Heart right ventricle (tissue), 16 donors: Measurements from ENCODE around the gene GAREM1. TPM values are rescaled to one million over a fixed set of nuclear protein-coding genes. Genes with fewer than 3 reads are reported as not detected.

Experiments
- ATAC-seq, 8 donors: fragments of 200-7000 bp; cut with Tn5 transposase; one replicate each; pipeline ENCODE4 v1.9.1; 2020; ENCODE audit warnings: mild to moderate bottlenecking in 8 of 8, moderate library complexity in 8 of 8, moderate number of reproducible peaks in 1 of 8
- DNase-seq, 2 donors: peaks; one replicate each; pipeline ENCODE4 v3.0.0-alpha.2; 2020
- H3K27ac ChIP-seq, 10 donors: fragments of 200-600 bp; sonication (generic) in 2 of 10; one replicate each; pipeline versions ENCODE4 v1.5.0 to v1.8.0; 2020 to 2022; ENCODE audit warnings: mild to moderate bottlenecking in 3 of 10
- H3K27me3 ChIP-seq, 7 donors: fragments of 200-600 bp; one replicate each; pipeline ENCODE4 v1.8.0; 2021 to 2022; ENCODE audit warnings: mild to moderate bottlenecking in 2 of 7
- H3K36me3 ChIP-seq, 9 donors: fragments of 200-600 bp; sonication (generic) in 1 of 9; one replicate each; pipeline versions ENCODE4 v1.5.0 to v1.8.0; 2020 to 2022; ENCODE audit warnings: mild to moderate bottlenecking in 2 of 9
- H3K4me1 ChIP-seq, 9 donors: fragments of 200-600 bp; sonication (generic) in 1 of 9; one replicate each; pipeline versions ENCODE4 v1.5.0 to v1.8.0; 2020 to 2022; ENCODE audit warnings: mild to moderate bottlenecking in 4 of 9
- H3K4me3 ChIP-seq, 10 donors: fragments of 200-600 bp; sonication (generic) in 2 of 10; one replicate each; pipeline versions ENCODE4 v1.5.0 to v1.8.0; 2020 to 2022; ENCODE audit warnings: mild to moderate bottlenecking in 7 of 10, moderate library complexity in 2 of 10
- H3K9me3 ChIP-seq, 11 donors: fragments of 200-600 bp in 10 of 11; sonication (generic) in 2 of 11; one replicate each; pipeline versions ENCODE4 v1.5.0 to v1.8.0; 2013 to 2022; ENCODE audit warnings: mild to moderate bottlenecking in 2 of 11, control low read depth in 1 of 11, moderate library complexity in 1 of 11
- CTCF ChIP-seq, 9 donors: fragments of 200-600 bp; sonication (generic) in 2 of 9; IDR thresholded peaks; one replicate each; pipeline versions ENCODE4 v1.5.0 to v1.8.0; 2021 to 2022; ENCODE audit warnings: antibody characterized with exemption in 9 of 9, mild to moderate bottlenecking in 5 of 9, moderate library complexity in 1 of 9
- WGBS, 2 donors: extraction: QIAGEN DNeasy Blood & Tissue Kit; methylation state at CpG; one replicate each; pipeline ENCODE4 v1.1.7; 2013; ENCODE audit warnings: inconsistent platforms in 1 of 2; 5-methylcytosine and 5-hydroxymethylcytosine counted together
- intact Hi-C, 10 donors: fragments of 100-400 bp; cut with DNase I; formaldehyde crosslinking; loops; one replicate each; pipeline versions ENCODE4 v1.11.1 to v1.14.2; 2022
- polyA plus RNA-seq, 2 donors: library from polyadenylated mRNA; stranded (reverse); fragments of 200-250 nt; gene quantifications; one replicate each; pipeline ENCODE4 v1.2.3, GENCODE V29; 2013
- total RNA-seq, 10 donors: library from RNA; stranded (reverse); fragmentation: NEBNext Ultra II Directional in 3 of 10; extraction: Animal tissue kit (Norgen Biotek cat#: 25700) in 3 of 10; gene quantifications; one replicate each; pipeline versions ENCODE4 v1.2.1 to v1.2.4, GENCODE V29; 2021 to 2023
- donor health status: Arrhythmogenic right ventricular cardiomyopathy.
- donor health status: ischemic (EF 13 %, LVEDD 7.1; RV severe dilation, severe dysfunction).
- donor health status: healthy with polysubstance abuse.
- donor health status: DM: no; HTN: yes; CAD: no.
- donor health status: DM: no; HTN: no; CAD: no.
- donor health status: ischemic (EF 25% LVEDD 6.9; RV normal size, moderate dysfunction).
- donor health status: ischemic (EF 25% LVEDD 5.7; RV mildly dilated, moderate dysfunction).
- donor health status: healthy.
- donor health status: DM: yes; HTN: yes; CAD: no.
- donor health status: Ischemic cardiomyopathy.
- donor health status: ischemic (EF 35%, LVEDD 5.7; RV mildly dilated, moderate dysfunction).
- donor health status: nonischemic (EF 11% LVEDD 7.7; RV severe dilation, severe dysfunction).
- donor health status: DM: yes; HTN: yes; CAD: no.
- donor health status: PGD.
- donor health status: ischemic (EF 29% LVEDD 5.4; RV normal size, mild dysfunction).
- donor health status: nonischemic (EF 23%, LVEDD 6.1; RV moderate dilation, normal function).

GAREM1 gene
- total and polyA plus RNA-seq, 12 donors = 2.4 to 26.1 (median 13.4) TPM

- Histone ChIP-seq H3K4me1 (peaks cover 3 to 28% (median 20%) of the 10 kb centered on the region in 9 donors), H3K9me3 (no peaks in the 10 kb centered on the region), H3K27ac (no peak overlapping the region), H3K36me3 (no peaks in the 10 kb centered on the region), H3K27me3 (peaks cover 0 to 51% (median 0%) of the 10 kb centered on the region in 7 donors), H3K4me3 (no peak overlapping the region)
- no peak for TF ChIP-seq CTCF (IDR thresholded peaks at IDR 0.05)
- WGBS, 2 donors = 80 to 85% methylated on average over 1 of the region's 1 CpG
- ATAC-seq (no peak), DNase-seq (no peak)
- intact Hi-C loops = loop anchor here in 9 of 10 donors (5.0 to 10.0 kb wide), 11 partner anchors 72 to 318 kb away; no protein-coding TSS in a partner anchor
Observed at GRCh38 chr18:32472841-32473240, 2.2 kb upstream of the GAREM1 start.

- TF ChIP-seq CTCF (IDR thresholded peaks at IDR 0.05) = no peak
- Histone ChIP-seq H3K9me3 (no peaks in the 10 kb centered on the region), H3K4me3 (peak overlapping the region; percentile 66 to 89 (median 78)), H3K36me3 (no peaks in the 10 kb centered on the region), H3K27me3 (peaks cover 0 to 62% (median 10%) of the 10 kb centered on the region in 7 donors), H3K27ac (peak overlapping the region; percentile 72 to 84 (median 80)), H3K4me1 (peaks cover 3 to 43% (median 20%) of the 10 kb centered on the region in 9 donors)
- intact Hi-C loops = loop anchor here (2.0 to 10.0 kb wide), 12 partner anchors 74 to 316 kb away; no protein-coding TSS in a partner anchor
- 0% methylated on average over 16 to 47 of the region's 47 CpGs for WGBS, 2 donors
- no peak for DNase-seq
- ATAC-seq = peak in 1 of 8 donors; percentile 10
Observed at GRCh38 chr18:32470460-32470713, 295 bp downstream of the GAREM1 start.

GRCh38 chr18:32469691-32470459, 807 bp downstream of the GAREM1 start:
- H3K4me1 ChIP-seq = peaks cover 3 to 45% (median 20%) of the 10 kb centered on the region in 9 donors
- intact Hi-C loops = loop anchor here (1.0 to 10.0 kb wide), 19 partner anchors 48 to 315 kb away; no protein-coding TSS in a partner anchor
- DNase-seq (peak; percentile 30 to 54), ATAC-seq (peak in 7 of 8 donors; percentile 4 to 50 (median 21))
- H3K4me3 ChIP-seq = peak overlapping the region; percentile 66 to 89 (median 78)
- peaks cover 0 to 62% (median 10%) of the 10 kb centered on the region in 7 donors for H3K27me3 ChIP-seq
- H3K27ac ChIP-seq = peak overlapping the region; percentile 72 to 84 (median 80)
- TF ChIP-seq CTCF (IDR thresholded peaks at IDR 0.05) = no peak
- no peaks in the 10 kb centered on the region for H3K9me3 ChIP-seq
- WGBS, 2 donors = 1% methylated on average over 39 to 41 of the region's 41 CpGs
- no peaks in the 10 kb centered on the region for H3K36me3 ChIP-seq

GRCh38 chr18:32469190-32469651, 1.5 kb downstream of the GAREM1 start:
- ATAC-seq (peak in 6 of 8 donors; percentile 32 to 66 (median 52)), DNase-seq (peak; percentile 30 to 33)
- Histone ChIP-seq H3K27ac (peak overlapping the region in 9 of 10 donors; percentile 72 to 84 (median 80)), H3K36me3 (no peaks in the 10 kb centered on the region), H3K4me3 (peak overlapping the region; percentile 66 to 89 (median 78)), H3K4me1 (peaks cover 3 to 45% (median 20%) of the 10 kb centered on the region in 9 donors), H3K27me3 (peaks cover 0 to 62% (median 10%) of the 10 kb centered on the region in 7 donors), H3K9me3 (no peaks in the 10 kb centered on the region)
- intact Hi-C loops = loop anchor here in 6 of 10 donors (1.0 to 10.0 kb wide), 7 partner anchors 47 to 311 kb away; no protein-coding TSS in a partner anchor
- TF ChIP-seq CTCF (IDR thresholded peaks at IDR 0.05) = peak in 6 of 9 donors; percentile 6 to 50 (median 40)
- WGBS, 2 donors = 9 to 18% methylated on average over 8 of the region's 8 CpGs
